Renal cortical epithelial cell (primary cell): ENCODE measurements around the gene HSPB6. TPM values are rescaled to one million over a fixed set of nuclear protein-coding genes. Genes with fewer than 3 reads are reported as not detected.

ENCODE experiments used
- DNase-seq: peaks from one replicate; pipeline ENCODE4 v3.0.0-alpha.2; 2011; ENCODE audit warnings: low read depth
- total RNA-seq: library from RNA; depleted of rRNA; stranded (reverse); fragments of >200 nt; gene quantifications from 2 replicates; pipeline ENCODE4 v1.2.3, GENCODE V29; 2014

Gene HSPB6
- total RNA-seq, 1 donor from 2014 or later: 0.65 TPM

DNA sequence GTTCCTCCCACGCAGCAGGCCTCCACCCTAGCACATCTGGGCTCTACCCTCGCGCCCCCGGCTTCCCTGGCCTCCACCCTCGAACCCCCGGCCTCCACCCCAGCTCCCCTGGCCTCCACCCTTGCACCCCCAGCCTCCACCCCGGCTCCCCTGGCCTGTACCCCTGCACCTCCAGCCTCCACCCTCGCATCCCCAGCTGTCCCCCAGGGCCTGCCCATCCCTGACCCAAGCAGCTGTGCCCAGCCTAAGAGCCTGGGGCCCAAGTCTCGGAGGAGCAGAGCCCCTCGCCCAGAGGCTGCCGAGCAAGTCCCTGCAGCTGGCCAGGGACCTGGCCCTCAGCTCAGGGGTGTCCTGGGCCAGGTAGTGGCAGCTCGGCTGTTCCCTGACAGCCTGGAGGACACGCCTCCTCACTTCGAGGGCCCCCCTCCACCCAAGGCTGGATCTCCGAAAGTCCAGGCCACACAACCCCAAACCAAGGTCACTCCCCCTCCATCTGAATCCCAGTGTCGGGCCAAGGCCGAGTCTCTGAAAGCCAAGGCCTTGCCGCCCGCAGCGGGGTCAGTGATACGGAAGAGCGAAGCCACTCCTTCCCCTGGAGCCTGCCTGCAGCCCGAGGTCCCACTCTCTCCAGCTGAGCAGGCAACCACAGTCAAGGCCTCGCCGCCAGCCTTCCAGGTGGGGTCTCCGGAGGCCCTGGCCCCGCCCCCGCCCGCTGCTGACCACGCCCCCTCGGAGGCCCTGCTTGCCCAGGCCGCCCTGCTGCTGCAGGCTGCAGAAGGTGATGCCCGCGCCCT lies 10.7 kb upstream of the HSPB6 start:
- DNase-seq: peak; percentile 42

DNA sequence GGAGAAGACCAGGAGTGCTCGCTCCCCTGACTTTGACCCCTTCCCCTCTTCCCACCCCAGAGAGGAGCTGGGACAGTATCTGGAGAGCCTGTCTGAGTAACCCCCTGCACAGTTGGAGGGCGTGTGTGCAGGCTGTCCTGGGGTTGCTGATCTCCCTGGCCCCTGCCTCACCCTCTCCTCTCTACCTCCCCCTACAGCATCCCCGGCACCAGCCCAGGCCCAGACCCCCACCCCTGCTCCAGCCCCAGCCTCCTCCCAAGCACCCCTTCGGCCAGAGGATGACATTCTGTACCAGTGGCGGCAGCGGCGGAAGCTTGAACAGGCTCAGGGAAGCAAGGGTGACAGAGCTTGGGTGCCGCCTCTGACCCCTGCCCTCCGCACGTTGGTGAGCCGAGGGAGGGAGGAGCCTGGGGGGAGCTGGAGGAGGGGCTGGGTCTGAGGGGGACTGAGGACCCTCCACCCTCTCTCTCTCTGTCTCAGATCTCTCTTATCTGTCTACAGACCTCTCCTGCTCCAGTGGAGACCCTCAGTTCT lies 9.8 kb upstream of the HSPB6 start:
- DNase-seq: no peak

DNA sequence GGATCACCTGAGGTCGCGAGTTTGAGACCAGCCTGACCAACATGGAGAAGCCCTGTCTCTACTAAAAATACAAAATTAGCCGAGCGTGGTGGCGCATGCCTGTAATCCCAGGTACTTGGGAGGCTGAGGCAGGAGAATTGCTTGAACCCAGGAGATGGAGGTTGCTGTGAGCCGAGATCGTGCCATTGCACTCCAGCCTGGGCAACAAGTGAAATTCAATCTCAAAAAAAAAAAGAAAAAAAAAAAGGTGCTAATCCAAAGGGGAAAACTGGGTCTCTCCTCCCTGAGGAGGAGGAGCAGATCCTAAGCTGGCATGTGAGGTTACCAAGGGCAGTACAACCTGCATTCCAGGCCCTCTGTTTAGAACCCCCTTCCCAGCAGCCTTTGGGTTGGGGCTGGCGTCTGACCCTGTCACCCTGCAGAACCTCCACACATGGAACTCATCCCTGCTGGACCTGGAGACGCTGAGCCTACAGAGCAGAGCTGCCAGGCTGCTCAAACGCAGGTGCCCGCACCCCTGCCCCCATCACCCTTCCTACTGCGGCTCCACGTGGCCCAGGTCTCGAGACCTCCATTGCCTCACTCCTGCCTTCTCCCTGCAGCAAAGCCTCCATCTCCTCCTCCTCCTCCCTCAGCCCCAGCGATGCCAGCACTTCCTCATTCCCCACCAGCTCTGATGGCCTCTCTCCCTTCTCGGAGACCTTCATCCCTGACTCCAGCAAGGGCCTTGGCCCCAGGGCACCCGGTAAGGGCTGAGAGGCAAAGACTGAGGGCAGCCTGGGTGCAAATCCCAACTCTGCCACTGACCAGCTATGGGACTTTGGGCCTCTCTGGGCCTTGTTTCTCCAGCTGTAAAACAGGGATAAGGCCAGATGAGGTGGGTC lies 7.8 kb upstream of the HSPB6 start:
- DNase-seq: no peak

DNA sequence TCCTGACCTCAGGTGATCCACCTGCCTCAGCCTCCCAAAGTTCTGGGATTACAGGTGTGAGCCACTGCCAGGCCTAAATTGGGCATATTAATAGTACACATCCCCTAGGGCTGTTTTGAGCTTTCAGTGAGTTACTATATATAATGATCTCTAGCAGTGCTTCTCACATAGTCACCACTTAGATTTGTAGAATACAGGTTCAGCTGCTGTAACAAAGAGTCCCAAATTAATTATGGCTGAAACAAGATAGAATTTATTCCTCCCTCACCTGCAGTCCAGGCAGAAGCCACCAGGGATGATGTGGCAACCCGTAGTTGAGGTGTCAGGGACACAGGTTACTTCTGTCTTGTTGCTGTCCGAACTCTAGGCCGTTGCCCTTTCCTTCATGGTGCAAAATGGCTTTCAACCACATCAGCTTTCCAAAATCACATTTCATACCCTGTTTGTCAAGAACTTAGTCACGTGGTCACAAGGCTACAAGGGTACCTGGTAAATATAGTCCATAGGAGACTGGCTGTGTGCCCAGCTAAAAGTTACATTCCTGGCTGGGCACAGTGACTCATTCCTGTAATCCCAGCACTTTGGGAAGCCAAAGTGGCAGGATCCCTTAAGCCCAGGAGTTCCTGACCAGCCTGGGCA lies 4.0 kb upstream of the HSPB6 start:
- DNase-seq: peak; percentile 58

DNA sequence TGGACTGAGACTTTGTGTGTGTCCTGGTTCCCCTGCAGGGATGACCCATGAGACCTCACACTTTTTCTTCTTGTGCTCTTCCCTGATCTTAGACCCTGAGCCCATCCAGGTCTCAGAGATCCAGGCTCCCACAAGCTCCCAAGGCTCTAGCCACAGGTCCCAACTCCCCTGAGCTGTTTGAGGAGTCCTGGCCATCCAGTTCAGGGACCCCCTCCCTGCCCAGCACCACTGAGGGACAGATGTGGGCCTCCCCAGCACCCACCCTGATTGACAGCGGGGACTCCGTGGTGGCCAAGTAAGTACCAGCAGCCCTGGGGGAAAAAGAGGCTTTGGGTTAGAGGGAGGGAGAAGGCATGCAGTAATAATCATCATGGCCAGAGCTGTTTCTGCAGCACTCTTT lies 2.9 kb upstream of the HSPB6 start:
- no peak for DNase-seq

DNA sequence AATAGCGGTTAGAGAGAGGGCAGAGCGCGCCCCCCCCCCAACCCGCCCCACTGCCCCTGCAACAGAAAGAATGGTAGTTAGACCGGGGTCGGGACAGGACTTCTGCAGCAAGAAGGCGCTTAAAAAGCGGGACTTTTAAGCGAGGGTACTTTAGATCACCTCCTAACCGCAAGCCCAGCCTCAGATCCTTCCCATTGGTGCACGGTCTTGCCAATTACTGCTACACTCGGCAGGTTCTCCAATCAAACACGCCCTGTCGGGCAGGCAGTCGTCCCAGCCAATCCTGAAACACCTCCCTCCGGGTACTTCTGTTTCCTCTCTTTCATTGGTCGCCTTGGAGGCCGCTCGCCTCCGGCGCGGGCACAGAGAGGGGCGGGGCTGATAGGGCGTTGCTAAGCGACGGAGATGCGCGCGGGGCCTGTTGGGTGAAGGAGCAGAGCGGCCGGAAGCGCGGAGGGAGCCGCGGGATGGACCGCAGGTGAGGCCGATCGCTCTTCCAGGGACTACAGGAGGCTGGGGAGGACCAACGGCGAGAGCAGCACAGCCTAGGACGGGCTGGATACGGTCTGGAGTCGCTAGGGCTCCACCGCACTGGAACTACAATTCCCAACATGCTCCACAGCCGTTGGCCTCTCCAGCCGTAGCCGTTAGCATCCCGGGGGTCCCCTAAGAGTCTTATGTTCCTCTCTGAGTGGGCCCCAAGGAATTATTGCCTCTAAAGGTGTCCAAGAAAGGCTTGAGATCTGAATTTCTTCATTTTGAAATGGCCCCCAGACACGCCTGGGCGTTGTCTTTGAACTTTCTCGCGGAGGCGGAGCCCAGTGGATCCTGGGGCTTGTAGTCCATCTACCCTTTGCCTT lies 1.1 kb upstream of the HSPB6 start, which contains the start of gene PROSER3:
TSS of gene PROSER3 (plus strand) at position 428 of the 860 bp plus-strand sequence. CDS start at position 468, 40 bp downstream.
- peak; percentile 99 for DNase-seq

DNA sequence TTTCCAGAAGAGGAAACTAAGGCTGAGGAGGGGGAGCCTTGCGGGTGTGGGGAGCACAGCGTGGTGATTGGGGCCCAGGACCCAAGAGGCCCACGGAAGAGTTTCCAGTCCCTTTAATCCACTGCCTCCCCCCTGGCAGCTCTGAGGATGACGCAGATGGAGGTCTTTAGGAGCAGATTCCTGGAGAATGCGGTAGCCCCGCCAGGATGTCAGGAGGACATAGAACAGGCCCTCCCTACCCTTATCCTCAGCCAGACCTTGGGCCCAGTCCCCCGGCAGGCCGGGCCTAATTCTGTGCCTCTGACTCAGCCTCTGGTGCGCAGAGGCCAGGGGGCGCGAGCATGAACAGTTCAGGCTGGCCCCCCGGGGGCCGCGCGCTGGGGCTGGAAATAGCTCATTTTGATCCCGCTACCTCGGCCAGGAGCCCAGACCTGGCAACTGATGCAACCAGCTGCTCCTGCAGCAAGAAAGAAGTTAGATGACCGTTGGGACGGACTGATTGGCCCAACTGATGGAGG lies 461 bp upstream of the HSPB6 start:
- DNase-seq: no peak

DNA sequence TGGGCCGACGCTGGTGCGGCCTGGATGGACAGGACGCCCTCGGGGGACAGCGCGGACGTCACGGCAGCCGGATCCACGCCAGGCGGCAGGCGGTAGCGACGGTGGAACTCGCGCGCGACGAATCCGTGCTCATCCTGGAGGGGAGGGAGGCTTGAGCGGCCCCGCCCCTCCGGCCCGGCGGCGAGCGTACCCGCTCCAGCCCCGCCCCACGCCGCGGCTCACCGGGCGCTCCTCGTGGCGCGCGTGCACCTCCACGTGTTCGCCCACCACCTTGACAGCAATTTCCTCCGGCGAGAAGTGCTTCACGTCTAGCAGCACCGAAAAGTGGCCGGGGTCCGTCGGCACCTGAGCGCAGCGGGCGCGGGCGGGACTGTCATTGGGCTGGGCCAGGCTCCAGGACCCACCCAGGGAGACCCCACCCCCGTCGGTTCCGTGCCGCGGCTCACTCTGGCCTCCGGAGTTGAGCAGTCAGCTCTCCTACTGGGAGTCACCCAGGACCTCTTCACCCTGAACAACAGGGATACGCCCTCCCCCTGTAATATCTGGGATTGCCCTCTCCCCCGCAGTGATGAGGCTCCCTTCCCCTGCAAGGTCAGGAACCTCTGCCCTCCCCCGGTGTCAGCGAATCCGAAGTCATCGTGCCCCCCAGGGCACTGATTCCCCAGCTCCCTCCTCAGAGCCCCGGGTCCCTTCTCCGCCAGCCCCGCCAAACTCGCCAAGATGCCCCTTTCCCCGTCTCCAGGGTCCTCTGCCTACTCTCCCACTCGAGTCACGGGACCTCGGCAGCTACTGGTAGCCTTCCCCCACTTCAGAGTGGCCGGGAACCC lies 1.1 kb downstream of the HSPB6 start:
- no peak for DNase-seq

- no peak for DNase-seq
Measured at GRCh38 chr19:35755131-35755549, 1.7 kb downstream of the HSPB6 start.

- no peak for DNase-seq
Measured at GRCh38 chr19:35754370-35755130, 2.3 kb downstream of the HSPB6 start.

GRCh38 chr19:35753634-35754369 lies 3.0 kb downstream of the HSPB6 start:
- no peak for DNase-seq

GRCh38 chr19:35752746-35753350 lies 4.0 kb downstream of the HSPB6 start:
- DNase-seq: no peak

DNA sequence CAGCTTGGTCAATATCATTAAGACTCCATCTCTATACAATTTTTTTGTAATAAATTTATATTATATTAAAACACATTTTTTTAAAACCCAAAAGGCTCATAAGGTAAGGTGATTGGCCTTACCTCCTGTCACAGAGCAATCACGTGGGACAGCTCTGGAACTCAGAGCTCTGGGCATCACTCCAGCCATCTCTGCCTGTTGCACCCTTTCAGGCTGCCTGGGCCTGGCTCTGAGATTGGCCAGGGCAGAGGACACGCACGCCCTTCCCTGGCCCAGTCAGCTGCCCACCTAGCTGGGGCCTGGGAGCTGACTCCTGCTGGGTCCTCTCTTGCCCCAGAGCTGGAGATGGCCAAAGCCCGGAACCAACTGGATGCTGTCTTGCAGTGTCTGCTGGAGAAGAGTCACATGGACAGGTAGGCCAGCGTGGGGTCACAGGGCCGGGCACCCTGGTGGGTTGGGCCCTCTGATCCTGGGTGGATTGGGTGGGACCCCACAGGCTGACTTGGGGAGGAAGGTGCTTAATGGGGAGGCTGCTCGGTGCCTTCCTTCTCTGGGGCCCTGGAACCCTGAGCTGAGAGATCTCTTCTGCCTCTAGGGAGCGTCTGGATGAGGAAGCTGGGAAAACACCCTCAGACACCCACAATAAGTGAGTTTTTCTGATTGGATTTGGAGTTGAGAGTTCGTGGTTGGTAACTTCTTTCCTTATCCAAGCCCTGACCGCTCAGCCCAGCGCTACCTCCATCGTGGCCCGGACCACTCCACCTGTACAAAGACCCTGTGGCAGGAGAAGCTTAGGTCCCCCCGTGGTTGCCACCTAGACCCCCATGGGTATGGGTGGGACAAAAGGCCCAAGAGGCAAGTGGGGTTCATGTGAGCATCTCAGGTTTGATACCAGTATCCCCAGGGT lies 4.7 kb downstream of the HSPB6 start:
- DNase-seq: no peak

GRCh38 chr19:35750167-35750566 lies 6.7 kb downstream of the HSPB6 start:
- no peak for DNase-seq

GRCh38 chr19:35748106-35749020 lies 8.5 kb downstream of the HSPB6 start, which contains the start of gene LIN37:
LIN37 (plus strand) TSS chr19:35748576; CDS start chr19:35748725, 149 bp downstream.
- DNase-seq: peak; percentile 99

GRCh38 chr19:35746531-35746930 lies 10.3 kb downstream of the HSPB6 start:
- no peak for DNase-seq
